NK-92 treated with Interleukin-12 subunit alpha and Interleukin-12 subunit beta, amount 100 ng/mL, for 24 hours (cell line): ENCODE measurements around the gene PRX.
A peak's percentile ranks its signal among the peaks of the same experiment; 100 is the strongest.
"Not testable (repeated sequence)": the region's sequence is repeated elsewhere in the genome, so short reads cannot be mapped to it uniquely, and the experiment has no call there.

Experiments used
- DNase-seq: peaks from one replicate; lab custom pipeline; 2025; lab: John Stamatoyannopoulos, UW

The PRX gene

GRCh38 chr19:40414542-40415535 is 1.7 kb upstream of the PRX start:
- no peak for DNase-seq

DNA sequence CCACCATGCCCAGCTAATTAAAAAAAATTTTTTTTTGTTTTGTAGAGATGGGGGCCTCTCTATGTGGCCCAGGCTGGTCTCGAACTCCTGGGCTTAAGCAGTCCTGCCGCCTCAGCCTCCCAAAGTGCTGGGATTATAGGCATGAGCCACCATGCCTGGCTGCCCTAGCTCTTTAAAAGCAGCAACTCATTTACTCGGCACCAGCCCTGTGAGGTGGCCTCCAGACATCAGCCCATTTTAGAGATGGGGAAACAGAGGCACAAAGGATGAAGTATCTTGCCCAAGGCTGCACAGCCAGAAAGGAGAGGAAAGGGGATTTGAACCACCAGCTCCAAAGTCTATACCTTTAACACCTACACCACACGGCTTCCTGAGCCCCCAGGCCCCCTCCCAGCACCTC is 312 bp downstream of the PRX start:
- no peak for DNase-seq

GRCh38 chr19:40411958-40412499 is 1.1 kb downstream of the PRX start:
- no peak for DNase-seq

DNA sequence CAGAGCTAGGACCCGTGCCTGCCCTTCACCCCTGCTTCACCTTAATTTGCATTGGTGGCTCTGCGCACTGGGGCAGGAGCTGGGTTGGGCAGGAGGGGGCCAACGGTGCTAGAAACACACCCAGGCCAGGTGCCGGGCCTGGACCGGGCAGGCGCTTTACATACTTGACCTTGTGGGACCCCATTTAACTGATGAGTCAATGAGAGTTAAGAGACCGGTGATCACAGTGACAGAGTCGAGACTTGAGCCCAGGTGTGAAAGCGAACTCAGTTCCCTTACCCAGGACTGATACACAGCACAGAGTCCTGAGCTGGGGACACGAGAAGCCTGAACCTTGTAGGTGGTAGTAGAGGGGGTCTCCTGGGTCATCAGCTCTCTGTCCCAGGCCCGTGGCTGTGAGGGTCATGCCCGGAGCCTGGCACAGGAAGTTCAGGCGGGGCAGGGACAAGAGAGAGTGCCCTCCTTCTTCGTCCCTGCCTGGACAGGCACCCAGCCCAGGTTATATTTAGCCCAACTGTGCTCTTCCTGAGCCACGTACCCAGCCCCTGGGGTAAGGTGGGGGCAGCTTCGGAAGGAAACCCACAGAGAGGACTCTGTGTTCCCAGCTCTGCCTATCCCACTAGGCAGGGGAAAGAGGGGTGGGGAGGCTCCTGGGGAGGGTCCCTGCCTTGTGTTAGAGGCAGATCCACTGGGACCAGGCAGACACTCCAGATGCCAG is 1.9 kb downstream of the PRX start:
- no peak for DNase-seq

DNA sequence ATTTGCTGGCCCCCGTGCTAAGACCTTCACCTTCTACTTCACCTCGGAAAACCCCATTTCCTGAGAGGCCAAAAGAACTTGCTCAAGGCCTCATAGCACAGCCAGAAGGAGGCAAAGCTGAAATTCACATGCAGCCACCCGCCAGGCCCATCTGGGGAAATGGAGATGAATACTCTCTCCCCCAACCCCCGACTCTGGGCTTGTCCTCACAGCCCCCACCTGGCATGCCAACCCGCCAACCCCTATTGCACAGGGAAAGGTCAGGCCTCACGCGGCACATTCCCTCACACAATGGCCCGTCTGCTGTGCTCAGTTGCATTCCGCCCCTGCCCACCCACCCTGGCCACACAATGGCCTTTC is 3.2 kb downstream of the PRX start:
- no peak for DNase-seq

DNA sequence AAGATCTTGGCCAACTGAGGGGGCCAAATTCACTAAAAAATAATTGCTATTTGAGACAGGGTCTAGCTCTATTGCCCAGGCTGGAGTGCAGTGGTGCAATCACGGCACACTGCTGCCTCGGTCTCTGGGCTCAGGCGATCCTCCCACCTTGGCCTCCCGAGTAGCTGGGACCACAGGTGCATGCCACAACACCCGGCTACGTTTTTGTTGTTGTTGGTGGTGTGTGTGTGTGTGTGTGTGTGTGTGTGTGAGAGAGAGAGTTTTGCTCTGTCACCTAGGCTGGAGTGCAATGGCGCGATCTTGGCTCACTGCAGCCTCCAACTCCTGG is 4.6 kb downstream of the PRX start:
- DNase-seq = not testable (repeated sequence)

GRCh38 chr19:40407714-40408597 is 5.2 kb downstream of the PRX start:
- DNase-seq = no peak

GRCh38 chr19:40403262-40403984 is 9.8 kb downstream of the PRX start:
- peak; percentile 72 for DNase-seq

GRCh38 chr19:40400559-40400958 is 12.6 kb downstream of the PRX start:
- DNase-seq = no peak

DNA sequence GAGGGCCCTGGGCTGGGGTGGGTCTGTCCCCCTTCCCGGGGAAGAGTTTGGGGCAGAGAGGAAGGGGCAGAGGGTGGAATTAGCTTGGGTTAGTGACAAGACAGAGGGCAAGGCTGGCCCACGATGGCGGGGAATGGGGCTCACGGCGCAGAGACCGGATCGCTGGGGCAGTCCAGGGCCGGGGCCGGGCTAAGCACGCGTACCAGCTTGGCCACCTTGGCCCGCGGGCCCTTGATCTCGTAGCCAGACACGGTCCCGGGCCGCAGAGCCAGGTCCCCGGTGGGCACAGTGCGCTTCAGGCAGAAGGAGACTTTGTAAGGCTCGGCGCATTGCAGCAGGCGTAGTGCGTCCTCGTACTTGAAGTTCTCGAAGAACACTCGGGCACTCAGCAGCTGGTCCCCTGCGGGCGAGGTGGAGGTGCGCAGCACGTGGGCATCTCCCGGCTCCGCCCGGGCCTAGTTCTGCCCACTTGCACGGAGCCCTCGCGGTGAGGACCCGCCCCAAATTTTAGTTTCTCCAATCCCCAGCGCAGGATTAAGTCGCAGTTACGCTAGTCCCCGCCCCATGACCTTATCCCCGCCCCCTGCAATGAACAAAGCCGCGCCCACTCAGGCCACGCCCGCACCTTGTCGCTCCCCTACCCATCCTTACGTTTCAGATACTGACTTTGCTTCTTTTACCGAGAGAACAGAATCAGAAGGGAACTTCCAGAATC is 14.6 kb downstream of the PRX start:
- no peak for DNase-seq

- DNase-seq = no peak
Measured at GRCh38 chr19:40397568-40397906, 15.6 kb downstream of the PRX start.

DNA sequence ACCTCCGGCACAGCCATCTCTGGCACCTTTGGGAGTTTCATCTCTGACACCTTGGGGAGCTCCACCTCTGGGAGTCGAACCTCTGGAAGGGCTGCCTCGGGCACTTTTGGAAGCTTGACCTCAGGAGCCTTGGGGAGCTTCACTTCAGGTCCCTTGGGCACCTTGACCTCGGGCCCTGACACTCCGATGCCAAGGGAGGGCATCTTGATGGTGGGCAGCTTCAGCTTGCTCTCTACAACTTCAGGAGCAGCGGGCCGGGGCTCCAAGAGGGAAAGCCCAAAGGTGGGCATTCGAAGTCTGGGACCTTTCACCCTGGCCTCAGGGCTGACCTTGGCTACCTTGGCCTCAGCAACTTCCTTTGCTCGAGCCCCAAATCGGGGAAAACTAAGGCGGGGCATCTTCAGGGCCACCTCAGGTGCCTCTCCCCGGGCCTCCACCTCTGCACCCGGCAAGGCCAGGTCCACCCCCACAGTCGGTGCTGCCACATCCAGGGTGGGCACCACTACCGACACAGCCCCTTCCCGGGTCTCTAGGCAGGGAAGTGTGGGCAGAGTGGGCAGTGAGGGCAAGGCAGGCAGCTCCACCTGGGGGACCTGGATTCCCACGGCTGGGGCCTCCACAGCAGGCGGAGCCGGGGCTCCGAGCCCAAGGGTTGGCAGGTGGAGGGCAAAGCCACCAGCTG is 16.2 kb downstream of the PRX start:
- no peak for DNase-seq

DNA sequence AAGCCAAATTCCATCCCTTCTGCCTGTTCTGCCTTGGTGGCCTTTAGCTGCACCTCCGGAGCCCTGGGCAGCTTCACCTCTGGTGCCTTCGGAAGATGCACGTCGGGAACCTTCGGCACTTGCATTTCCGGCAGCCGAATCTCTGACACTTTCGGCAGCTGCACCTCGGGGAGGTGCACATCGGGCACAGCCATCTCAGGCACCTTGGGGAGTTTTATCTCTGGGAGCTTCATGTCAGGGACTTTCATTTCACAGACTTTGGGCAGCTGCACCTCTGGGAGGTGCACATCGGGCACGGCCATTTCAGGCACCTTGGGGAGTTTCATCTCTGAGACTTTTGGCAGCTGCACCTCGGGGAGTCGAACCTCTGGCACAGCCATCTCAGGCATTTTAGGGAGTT is 17.2 kb downstream of the PRX start:
- DNase-seq = no peak

- DNase-seq = no peak
Measured at GRCh38 chr19:40394816-40395210, 18.4 kb downstream of the PRX start.

DNA sequence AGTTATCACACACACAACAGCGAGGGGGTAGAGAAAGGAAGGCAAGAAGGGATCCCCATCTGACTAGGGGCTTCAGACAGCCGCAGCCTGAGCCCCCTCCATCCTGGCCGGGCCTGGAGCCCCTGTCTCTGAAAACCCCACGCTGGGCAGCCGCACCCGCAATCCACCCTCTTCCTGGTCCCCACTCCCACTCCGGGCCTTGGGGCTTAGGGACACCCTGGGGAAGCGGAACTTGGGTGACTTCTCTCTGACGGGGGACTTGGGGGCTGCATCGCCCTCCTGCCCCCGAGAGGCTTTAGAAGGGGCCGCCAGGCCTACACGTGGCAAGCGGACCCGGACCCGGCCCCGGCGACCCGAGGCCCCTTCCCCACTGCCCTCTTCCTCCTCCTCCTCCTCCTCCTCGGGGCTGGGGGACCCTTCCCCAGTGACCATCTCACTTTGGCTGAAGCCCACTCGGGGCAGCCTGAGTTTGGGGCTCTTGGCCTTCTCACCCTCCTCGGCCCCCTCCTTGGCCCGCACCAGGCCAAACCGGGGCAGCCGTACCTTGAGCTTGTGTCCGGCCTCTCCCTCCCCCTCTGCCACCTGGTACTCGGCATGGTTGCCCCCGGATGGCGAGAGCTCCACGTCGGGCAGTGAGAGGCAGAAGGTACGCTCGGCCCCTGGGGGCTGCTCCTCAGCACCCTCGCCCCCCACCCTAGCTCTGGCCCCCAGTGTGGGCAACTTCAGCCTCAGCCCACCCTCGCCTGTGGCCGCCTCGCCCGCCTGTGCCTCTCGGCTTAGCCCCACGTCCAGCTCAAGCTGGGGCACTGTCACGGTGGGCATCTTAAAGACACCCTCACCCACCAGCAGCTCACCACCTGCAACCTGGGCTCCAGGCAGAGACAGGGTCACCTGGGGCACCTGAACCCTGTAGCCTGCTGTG is 19.0 kb downstream of the PRX start:
- no peak for DNase-seq

DNA sequence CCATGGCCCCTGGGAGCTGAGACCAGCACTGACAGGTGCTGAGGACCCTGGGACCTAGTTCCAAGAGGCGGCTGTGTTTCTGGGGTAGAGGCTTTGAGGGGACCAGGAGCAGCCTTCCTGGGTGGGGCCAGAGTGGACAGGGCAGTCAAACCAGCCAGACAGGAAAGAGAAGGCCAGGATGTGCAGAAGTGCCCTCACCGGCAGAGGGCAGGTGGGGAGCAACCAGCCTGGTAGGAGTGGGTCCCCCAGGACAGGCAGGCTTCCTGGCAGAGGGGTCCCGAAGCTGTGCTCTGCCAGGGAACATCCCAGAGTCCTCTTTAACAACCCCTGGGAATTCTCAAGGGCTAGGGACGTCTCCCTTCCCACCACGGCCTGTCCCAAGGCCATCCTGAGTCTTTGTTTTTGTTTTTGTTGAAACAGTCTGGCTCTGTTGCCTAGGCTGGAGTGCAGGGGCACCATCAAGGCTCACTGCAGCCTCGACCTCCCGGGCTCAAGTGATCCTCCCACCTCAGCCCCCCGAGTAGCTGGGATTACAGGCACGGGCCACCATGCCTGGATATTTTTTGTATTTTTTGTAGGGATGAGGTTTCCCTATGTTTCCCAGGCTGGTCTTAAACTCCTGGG is 20.2 kb downstream of the PRX start:
- no peak for DNase-seq

- DNase-seq = no peak
Measured at GRCh38 chr19:40392123-40392522, 21.1 kb downstream of the PRX start.

- DNase-seq = no peak
Measured at GRCh38 chr19:40390084-40390742, 23.0 kb downstream of the PRX start, which contains the start of gene HIPK4. Gene HIPK4, minus strand, starts transcription at chr19:40390181. Its CDS starts 279 bp downstream, at chr19:40389902.
